Suprapubic skin (tissue), 4 donors: ENCODE measurements around the gene CORO2A. TPM values are rescaled to one million over a fixed set of nuclear protein-coding genes. Genes with fewer than 3 reads are reported as not detected.
A peak's percentile ranks its signal among the peaks of the same experiment; 100 is the strongest.

Experiments used
- DNase-seq, 2 donors: peaks; one replicate each; pipeline ENCODE4 v3.0.0-alpha.2; 2019; ENCODE audit warnings: low spot score in 2 of 2
- H3K27ac ChIP-seq: fragments of 200-600 bp; sonication (generic); one replicate; pipeline ENCODE4 v1.5.1; 2019
- H3K27me3 ChIP-seq: fragments of 200-600 bp; sonication (generic); one replicate; pipeline ENCODE4 v1.5.1; 2019
- H3K36me3 ChIP-seq: fragments of 200-600 bp; sonication (generic); one replicate; pipeline ENCODE4 v1.5.1; 2019
- H3K4me1 ChIP-seq: fragments of 200-600 bp; sonication (generic); one replicate; pipeline ENCODE4 v1.5.1; 2019
- H3K4me3 ChIP-seq: fragments of 200-600 bp; sonication (generic); one replicate; pipeline ENCODE4 v1.5.1; 2019; ENCODE audit warnings: mild to moderate bottlenecking
- H3K9me3 ChIP-seq: fragments of 200-600 bp; sonication (generic); one replicate; pipeline ENCODE4 v1.5.1; 2019
- EP300 ChIP-seq: sonication (generic); formaldehyde crosslinking; IDR thresholded peaks from one replicate; pipeline ENCODE4 v1.6.1; 2017; ENCODE audit warnings: antibody characterized with exemption
- POLR2A ChIP-seq, 2 donors: fragments of 450-650 bp; IDR thresholded peaks; one replicate each; pipeline ENCODE4 v1.6.1; 2017; ENCODE audit warnings: antibody characterized with exemption in 2 of 2, mild to moderate bottlenecking in 2 of 2, moderate library complexity in 2 of 2
- POLR2AphosphoS5 ChIP-seq, 3 donors: sonication (generic); formaldehyde crosslinking; IDR thresholded peaks; one replicate each; pipeline ENCODE4 v1.6.1; 2017; ENCODE audit warnings: antibody characterized with exemption in 3 of 3
- WGBS: methylation state at CpG from one replicate; pipeline ENCODE4 v1.1.5; 2018; 5-methylcytosine and 5-hydroxymethylcytosine counted together
- total RNA-seq, 4 donors: library from RNA; depleted of rRNA; stranded (reverse); fragments of >200 nt; gene quantifications; one replicate each; pipeline ENCODE4 v1.1.0, GENCODE V29; 2016
- TF ChIP-seq, protein P1 (sequence below), 2 donors: fragments of 200-600 bp in 1 of 2; fragments of 450-650 bp in 1 of 2; sonication (generic) in 1 of 2; IDR thresholded peaks; one replicate each; pipeline ENCODE4 v1.5.1; 2016 to 2019; ENCODE audit warnings: antibody characterized with exemption in 2 of 2, mild to moderate bottlenecking in 1 of 2, moderate library complexity in 1 of 2

CORO2A gene
- total RNA-seq, 4 donors from 2014 or later = 17.5 to 25.0 (median 19.9) TPM

GRCh38 chr9:98099898-98100297 lies 92.5 kb downstream of the CORO2A start:
- TF ChIP-seq, protein P1, sequence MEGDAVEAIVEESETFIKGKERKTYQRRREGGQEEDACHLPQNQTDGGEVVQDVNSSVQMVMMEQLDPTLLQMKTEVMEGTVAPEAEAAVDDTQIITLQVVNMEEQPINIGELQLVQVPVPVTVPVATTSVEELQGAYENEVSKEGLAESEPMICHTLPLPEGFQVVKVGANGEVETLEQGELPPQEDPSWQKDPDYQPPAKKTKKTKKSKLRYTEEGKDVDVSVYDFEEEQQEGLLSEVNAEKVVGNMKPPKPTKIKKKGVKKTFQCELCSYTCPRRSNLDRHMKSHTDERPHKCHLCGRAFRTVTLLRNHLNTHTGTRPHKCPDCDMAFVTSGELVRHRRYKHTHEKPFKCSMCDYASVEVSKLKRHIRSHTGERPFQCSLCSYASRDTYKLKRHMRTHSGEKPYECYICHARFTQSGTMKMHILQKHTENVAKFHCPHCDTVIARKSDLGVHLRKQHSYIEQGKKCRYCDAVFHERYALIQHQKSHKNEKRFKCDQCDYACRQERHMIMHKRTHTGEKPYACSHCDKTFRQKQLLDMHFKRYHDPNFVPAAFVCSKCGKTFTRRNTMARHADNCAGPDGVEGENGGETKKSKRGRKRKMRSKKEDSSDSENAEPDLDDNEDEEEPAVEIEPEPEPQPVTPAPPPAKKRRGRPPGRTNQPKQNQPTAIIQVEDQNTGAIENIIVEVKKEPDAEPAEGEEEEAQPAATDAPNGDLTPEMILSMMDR (IDR thresholded peaks at IDR 0.05) = no peak
- TF ChIP-seq EP300 (no peak), POLR2AphosphoS5 (IDR thresholded peaks at IDR 0.05) (no peak), POLR2A (IDR thresholded peaks at IDR 0.05) (no peak)
- 35% methylated on average over 5 of the region's 5 CpGs for WGBS
- no peaks in the 10 kb centered on the region for H3K9me3 ChIP-seq
- H3K27ac ChIP-seq = no peak overlapping the region
- peaks cover 2% of the 10 kb centered on the region for H3K36me3 ChIP-seq
- peak; percentile 18 to 40 for DNase-seq
- no peaks in the 10 kb centered on the region for H3K27me3 ChIP-seq
- no peak overlapping the region for H3K4me3 ChIP-seq
- H3K4me1 ChIP-seq = peaks cover 37% of the 10 kb centered on the region

DNA sequence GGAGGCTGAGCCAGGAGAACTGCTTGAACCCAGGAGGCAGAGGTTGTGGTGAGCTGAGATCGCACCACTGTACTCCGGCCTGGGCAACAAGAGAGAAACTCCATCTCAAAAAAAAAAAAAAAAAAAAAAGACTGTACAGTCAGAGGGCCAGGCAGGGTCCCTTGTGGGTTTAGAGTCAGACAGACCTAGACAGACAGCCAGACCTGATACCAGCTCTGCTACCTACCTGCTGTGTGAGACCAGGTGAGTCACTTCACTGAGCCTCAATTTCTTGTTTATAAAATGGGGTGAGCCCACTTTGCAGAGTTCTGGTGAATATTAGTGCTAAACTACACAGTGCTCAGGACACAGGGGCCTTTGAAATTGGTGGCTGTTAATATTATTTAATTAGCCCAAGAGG lies 93.1 kb downstream of the CORO2A start:
- H3K36me3 ChIP-seq = peaks cover 4% of the 10 kb centered on the region
- peak in 1 of 2 donors; percentile 43 for DNase-seq
- H3K27ac ChIP-seq = no peak overlapping the region
- peaks cover 37% of the 10 kb centered on the region for H3K4me1 ChIP-seq
- H3K9me3 ChIP-seq = no peaks in the 10 kb centered on the region
- TF ChIP-seq POLR2A (IDR thresholded peaks at IDR 0.05) (no peak), POLR2AphosphoS5 (IDR thresholded peaks at IDR 0.05) (no peak), EP300 (no peak)
- TF ChIP-seq, protein P1 (IDR thresholded peaks at IDR 0.05) = no peak
- H3K4me3 ChIP-seq = no peak overlapping the region
- 82% methylated on average over 2 of the region's 2 CpGs for WGBS
- H3K27me3 ChIP-seq = no peaks in the 10 kb centered on the region

DNA sequence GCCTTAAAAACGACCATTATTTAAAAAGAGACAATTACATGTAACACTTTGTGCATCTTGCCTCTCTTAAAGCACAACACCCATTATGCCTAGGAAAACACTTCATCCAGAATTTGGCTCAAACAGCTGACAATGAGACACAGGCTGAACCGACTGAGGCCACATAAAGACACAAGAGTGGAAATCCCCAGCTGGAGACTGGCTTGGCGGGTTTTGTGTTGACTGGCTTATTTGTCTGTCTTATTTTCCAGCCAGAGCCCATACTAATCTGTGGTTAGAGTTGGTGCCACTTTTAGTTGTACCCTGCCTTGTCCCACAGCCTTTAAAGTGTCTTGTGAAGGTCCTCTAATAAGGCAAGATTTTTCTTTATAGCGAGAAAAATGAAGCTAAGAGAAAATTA lies 94.6 kb downstream of the CORO2A start:
- H3K36me3 ChIP-seq = peaks cover 9% of the 10 kb centered on the region
- H3K27me3 ChIP-seq = no peaks in the 10 kb centered on the region
- peaks cover 37% of the 10 kb centered on the region for H3K4me1 ChIP-seq
- H3K4me3 ChIP-seq = no peak overlapping the region
- WGBS = 52% methylated on average over 4 of the region's 4 CpGs
- peak overlapping the region; percentile 70 for H3K27ac ChIP-seq
- H3K9me3 ChIP-seq = no peaks in the 10 kb centered on the region
- TF ChIP-seq EP300 = no peak
- no peak for TF ChIP-seq POLR2AphosphoS5 (IDR thresholded peaks at IDR 0.05)
- TF ChIP-seq, protein P1 (IDR thresholded peaks at IDR 0.05) = no peak
- no peak for TF ChIP-seq POLR2A (IDR thresholded peaks at IDR 0.05)
- DNase-seq = peak; percentile 54 to 72

- Histone ChIP-seq H3K27me3 (no peaks in the 10 kb centered on the region), H3K36me3 (peaks cover 9% of the 10 kb centered on the region), H3K4me1 (peaks cover 34% of the 10 kb centered on the region), H3K27ac (no peak overlapping the region), H3K4me3 (no peak overlapping the region), H3K9me3 (no peaks in the 10 kb centered on the region)
- no peak for TF ChIP-seq POLR2AphosphoS5 (IDR thresholded peaks at IDR 0.05)
- no peak for TF ChIP-seq EP300
- TF ChIP-seq POLR2A (IDR thresholded peaks at IDR 0.05) = no peak
- TF ChIP-seq, protein P1 (IDR thresholded peaks at IDR 0.05) = no peak
- 97% methylated on average over 5 of the region's 5 CpGs for WGBS
- peak; percentile 48 to 69 for DNase-seq
Observed at GRCh38 chr9:98096091-98096490, 96.3 kb downstream of the CORO2A start.

- DNase-seq = peak; percentile 27 to 72
- Histone ChIP-seq H3K27me3 (no peaks in the 10 kb centered on the region), H3K36me3 (peaks cover 9% of the 10 kb centered on the region), H3K27ac (no peak overlapping the region), H3K4me3 (no peak overlapping the region), H3K9me3 (no peaks in the 10 kb centered on the region), H3K4me1 (peaks cover 33% of the 10 kb centered on the region)
- TF ChIP-seq EP300 = no peak
- TF ChIP-seq, protein P1 (IDR thresholded peaks at IDR 0.05) = no peak
- no peak for TF ChIP-seq POLR2AphosphoS5 (IDR thresholded peaks at IDR 0.05)
- TF ChIP-seq POLR2A (IDR thresholded peaks at IDR 0.05) = no peak
- 93% methylated on average over 7 of the region's 7 CpGs for WGBS
Observed at GRCh38 chr9:98095401-98095800, 97.0 kb downstream of the CORO2A start.
